Keratinocyte (primary cell): ENCODE data around the gene MEF2A. TPM values are rescaled to one million over a fixed set of nuclear protein-coding genes. Genes with fewer than 3 reads are reported as not detected.

Experiments
- DNase-seq: peaks from one replicate; pipeline ENCODE4 v3.0.0-alpha.2; 2011; ENCODE audit warnings: low read depth, missing footprints, low spot score
- FAIRE-seq: peaks from 2 replicates; lab custom pipeline; 2011; peaks lifted over from hg19 to GRCh38; lab: Jason Lieb, UNC
- H2AFZ ChIP-seq: 2 replicates; pipeline ENCODE4 v1.6.0; 2012; ENCODE audit warnings: low read length, control low read depth, inconsistent platforms; ENCODE audit not compliant: control insufficient read depth
- H3K27ac ChIP-seq: 2 replicates; pipeline ENCODE4 v1.5.1; 2011; ENCODE audit warnings: low read length; ENCODE audit not compliant: control insufficient read depth, insufficient read depth
- H3K27me3 ChIP-seq: 3 replicates; pipeline ENCODE4 v1.6.0; 2011; ENCODE audit warnings: low read length; ENCODE audit not compliant: control insufficient read depth, insufficient read depth; ENCODE audit errors: extremely low read depth
- H3K36me3 ChIP-seq, 2 experiments: 2 replicates in 1 of 2; 3 replicates in 1 of 2; pipeline ENCODE4 v1.5.1; 2011; ENCODE audit warnings: low read length in 2 of 2, mild to moderate bottlenecking in 1 of 2; ENCODE audit not compliant: control insufficient read depth in 2 of 2, insufficient read depth in 2 of 2; ENCODE audit errors: extremely low read depth in 1 of 2
- H3K4me1 ChIP-seq: 3 replicates; pipeline ENCODE4 v1.5.1; 2011; ENCODE audit warnings: low read length; ENCODE audit not compliant: control insufficient read depth, insufficient read depth; ENCODE audit errors: extremely low read depth
- H3K4me2 ChIP-seq: 3 replicates; pipeline ENCODE4 v1.6.0; 2011; ENCODE audit warnings: low read depth, low read length; ENCODE audit not compliant: control insufficient read depth, insufficient read depth; ENCODE audit errors: extremely low read depth
- H3K4me3 ChIP-seq, 3 experiments: fragments of 200-600 bp in 1 of 3; sonication (generic) in 1 of 3; 2 replicates in 2 of 3; 3 replicates in 1 of 3; pipeline ENCODE4 v1.5.1; 2011 to 2016; ENCODE audit warnings: low read length in 3 of 3, mild to moderate bottlenecking in 3 of 3, control low read depth in 2 of 3, inconsistent platforms in 1 of 3, low read depth in 1 of 3, mixed read lengths in 1 of 3, mixed run types in 1 of 3, moderate library complexity in 1 of 3; ENCODE audit not compliant: control insufficient read depth in 2 of 3, insufficient read depth in 2 of 3; ENCODE audit errors: extremely low read depth in 1 of 3
- H3K79me2 ChIP-seq: 2 replicates; pipeline ENCODE4 v1.6.0; 2012; ENCODE audit warnings: low read length; ENCODE audit not compliant: control insufficient read depth, insufficient read depth
- H3K9ac ChIP-seq: 3 replicates; pipeline ENCODE4 v1.6.0; 2011; ENCODE audit warnings: low read length; ENCODE audit not compliant: control insufficient read depth, insufficient read depth; ENCODE audit errors: extremely low read depth
- H3K9me1 ChIP-seq: 3 replicates; pipeline ENCODE4 v1.6.0; 2011; ENCODE audit warnings: low read length; ENCODE audit not compliant: control insufficient read depth, insufficient read depth; ENCODE audit errors: extremely low read depth
- H3K9me3 ChIP-seq: 2 replicates; pipeline ENCODE4 v1.5.1; 2012; ENCODE audit warnings: low read depth, low read length; ENCODE audit not compliant: control insufficient read depth
- H4K20me1 ChIP-seq: 3 replicates; pipeline ENCODE4 v1.6.0; 2011; ENCODE audit warnings: low read length; ENCODE audit not compliant: control insufficient read depth, insufficient read depth; ENCODE audit errors: extremely low read depth
- EZH2 ChIP-seq: IDR thresholded peaks from one replicate; pipeline ENCODE4 v1.6.1; 2012; ENCODE audit warnings: inconsistent platforms, mild to moderate bottlenecking, low read length, moderate library complexity
- dilution Hi-C: fragments of 300-500 bp; cut with MboI; formaldehyde crosslinking; loops from one replicate; pipeline ENCODE4 v1.7.0; 2020; ENCODE audit warnings: low sequenced_read_pairs; ENCODE audit not compliant: extremely low pct_ligation_motif_present
- polyA plus RNA-seq, 5 experiments: library from polyadenylated mRNA; depleted of rRNA in 3 of 5; stranded (reverse) in 3 of 5; stranded (forward) in 1 of 5; unstranded in 1 of 5; fragments of >200 nt; gene quantifications; 1 replicate in 1 of 5; 2 replicates in 3 of 5; 3 replicates in 1 of 5; pipeline versions ENCODE4 v1.2.1 to v1.2.3, GENCODE V29; 2011 to 2012; ENCODE audit warnings: missing spikeins in 2 of 5, low read depth in 1 of 5, low replicate concordance in 1 of 5
- TF ChIP-seq, protein P1 (sequence below), 3 experiments: IDR thresholded peaks in 1 of 3; conservative IDR thresholded peaks in 1 of 3; optimal IDR thresholded peaks in 1 of 3; 2 replicates in 2 of 3; 3 replicates in 1 of 3; pipeline versions ENCODE3 to v1.5.1; 2011; ENCODE audit warnings: low read length in 3 of 3, mild to moderate bottlenecking in 3 of 3, moderate library complexity in 2 of 3, control low read depth in 1 of 3, inconsistent platforms in 1 of 3; ENCODE audit not compliant: insufficient read depth in 2 of 3; ENCODE audit errors: extremely low read depth in 1 of 3

The MEF2A gene
- polyA plus RNA-seq, 1 donor (not counting 4 experiments of a cell fraction or from before 2014, with no cell fraction given): 27.4 TPM

DNA sequence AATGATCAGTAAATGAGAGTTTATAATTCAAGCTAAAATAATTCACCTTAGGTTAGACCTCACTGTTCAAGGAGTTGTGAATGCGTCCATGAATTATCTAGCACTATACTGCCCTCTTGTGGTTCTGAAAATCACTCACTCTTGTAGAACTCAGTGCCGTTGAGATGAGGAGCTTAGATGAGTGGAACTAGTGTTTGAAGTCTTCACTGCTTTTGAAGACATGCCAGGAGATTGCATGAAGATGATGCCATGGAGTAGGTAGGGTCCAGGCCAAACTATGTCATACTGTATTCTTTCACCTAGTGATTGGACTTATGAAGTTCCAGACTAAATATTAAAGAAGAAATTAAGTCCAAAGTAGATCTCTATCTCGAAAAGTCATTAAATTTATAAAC lies 138.7 kb downstream of the MEF2A start:
- H3K27ac ChIP-seq: peak overlapping the region; percentile 82
- H2AFZ ChIP-seq: no peak overlapping the region
- H3K9ac ChIP-seq: no peak overlapping the region

DNA sequence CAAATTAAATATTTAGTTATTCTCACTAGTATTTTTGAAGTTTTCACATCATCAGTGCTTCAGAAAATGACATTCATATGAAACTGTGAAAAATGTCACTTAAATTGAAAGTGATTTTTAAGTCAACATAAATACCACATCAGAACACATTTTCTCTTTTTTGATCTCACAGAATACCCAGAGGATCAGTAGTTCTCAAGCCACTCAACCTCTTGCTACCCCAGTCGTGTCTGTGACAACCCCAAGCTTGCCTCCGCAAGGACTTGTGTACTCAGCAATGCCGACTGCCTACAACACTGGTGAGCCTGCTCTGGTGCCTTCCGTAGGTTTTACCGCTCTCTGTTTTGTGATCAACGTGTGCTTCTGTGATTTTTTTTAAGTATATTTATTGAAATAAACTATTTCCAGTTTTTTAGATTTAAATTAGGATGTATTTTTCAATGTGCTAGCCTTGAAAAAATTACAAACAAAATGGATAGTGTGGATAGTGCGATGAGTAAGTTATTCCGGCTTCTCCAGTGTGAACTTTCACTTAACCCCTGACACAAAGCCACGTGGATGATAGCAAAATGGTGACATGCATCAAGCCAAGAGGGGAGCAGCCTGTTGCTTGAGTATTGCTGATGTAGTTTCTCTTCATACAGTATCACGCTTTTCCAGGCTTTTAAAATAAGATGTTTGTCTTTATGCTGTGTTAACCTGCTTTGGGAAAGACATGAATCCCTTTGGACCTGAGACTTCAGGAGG lies 140.9 kb downstream of the MEF2A start:
- no peak overlapping the region for H2AFZ ChIP-seq
- no peaks in the 10 kb centered on the region for H3K79me2 ChIP-seq
- H3K36me3 ChIP-seq: peaks cover 9 to 13% of the 10 kb centered on the region in 2 experiments
- no peak for DNase-seq
- H3K27me3 ChIP-seq: no peaks in the 10 kb centered on the region
- H3K4me2 ChIP-seq: peak overlapping the region; percentile 78
- peak overlapping the region; percentile 66 for H3K9ac ChIP-seq
- H3K9me3 ChIP-seq: no peaks in the 10 kb centered on the region
- H3K4me3 ChIP-seq: peak overlapping the region in 1 of 3 experiments; percentile 46
- peaks cover 37% of the 10 kb centered on the region for H3K4me1 ChIP-seq
- dilution Hi-C loops: no loop called here
- FAIRE-seq: no peak
- no peaks in the 10 kb centered on the region for H3K9me1 ChIP-seq
- H4K20me1 ChIP-seq: no peaks in the 10 kb centered on the region
- peak overlapping the region; percentile 72 for H3K27ac ChIP-seq
- TF ChIP-seq, protein P1, sequence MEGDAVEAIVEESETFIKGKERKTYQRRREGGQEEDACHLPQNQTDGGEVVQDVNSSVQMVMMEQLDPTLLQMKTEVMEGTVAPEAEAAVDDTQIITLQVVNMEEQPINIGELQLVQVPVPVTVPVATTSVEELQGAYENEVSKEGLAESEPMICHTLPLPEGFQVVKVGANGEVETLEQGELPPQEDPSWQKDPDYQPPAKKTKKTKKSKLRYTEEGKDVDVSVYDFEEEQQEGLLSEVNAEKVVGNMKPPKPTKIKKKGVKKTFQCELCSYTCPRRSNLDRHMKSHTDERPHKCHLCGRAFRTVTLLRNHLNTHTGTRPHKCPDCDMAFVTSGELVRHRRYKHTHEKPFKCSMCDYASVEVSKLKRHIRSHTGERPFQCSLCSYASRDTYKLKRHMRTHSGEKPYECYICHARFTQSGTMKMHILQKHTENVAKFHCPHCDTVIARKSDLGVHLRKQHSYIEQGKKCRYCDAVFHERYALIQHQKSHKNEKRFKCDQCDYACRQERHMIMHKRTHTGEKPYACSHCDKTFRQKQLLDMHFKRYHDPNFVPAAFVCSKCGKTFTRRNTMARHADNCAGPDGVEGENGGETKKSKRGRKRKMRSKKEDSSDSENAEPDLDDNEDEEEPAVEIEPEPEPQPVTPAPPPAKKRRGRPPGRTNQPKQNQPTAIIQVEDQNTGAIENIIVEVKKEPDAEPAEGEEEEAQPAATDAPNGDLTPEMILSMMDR (optimal IDR thresholded peaks at IDR 0.05 in 1 of 3, IDR thresholded peaks at IDR 0.05 in 1 of 3, conservative IDR thresholded peaks at IDR 0.05 in 1 of 3; ENCODE audit: extremely low read depth in 1 of 3, insufficient read depth in 2 of 3, low read length in 3 of 3): no peak
- no peak for TF ChIP-seq EZH2

More for the DNA sequence above, 138.7 kb downstream of the MEF2A start:
- Histone ChIP-seq H3K4me2 (peak overlapping the region; percentile 77), H3K27me3 (no peaks in the 10 kb centered on the region), H3K9me1 (no peaks in the 10 kb centered on the region), H3K4me1 (peaks cover 37% of the 10 kb centered on the region), H3K9me3 (no peaks in the 10 kb centered on the region), H3K36me3 (no peaks in the 10 kb centered on the region), H4K20me1 (no peaks in the 10 kb centered on the region), H3K4me3 (no peak overlapping the region), H3K79me2 (no peaks in the 10 kb centered on the region)
- TF ChIP-seq EZH2: no peak
- TF ChIP-seq, protein P1 (optimal IDR thresholded peaks at IDR 0.05 in 1 of 3, IDR thresholded peaks at IDR 0.05 in 1 of 3, conservative IDR thresholded peaks at IDR 0.05 in 1 of 3; ENCODE audit: extremely low read depth in 1 of 3, insufficient read depth in 2 of 3, low read length in 3 of 3): peak; percentile 56 to 73 (median 57)
- dilution Hi-C loops: no loop called here
- FAIRE-seq (peak; percentile 77), DNase-seq (peak; percentile 60)
